HG03558 (cell line): ENCODE measurements around the gene CACNG5.

Source experiments
- ATAC-seq: cut with Tn5 transposase; IDR thresholded peaks from one replicate; pipeline ENCODE4 v1.9.1; 2021; ENCODE audit warnings: moderate number of reproducible peaks; ENCODE audit not compliant: unreplicated experiment; ENCODE audit errors: extremely low read depth

The CACNG5 gene

GRCh38 chr17:66819466-66819865, 15.5 kb upstream of the CACNG5 start:
- no peak for ATAC-seq

- no peak for ATAC-seq
Observed at GRCh38 chr17:66822009-66822408, 12.9 kb upstream of the CACNG5 start.

GRCh38 chr17:66826856-66827255, 8.1 kb upstream of the CACNG5 start:
- no peak for ATAC-seq

- no peak for ATAC-seq
Observed at GRCh38 chr17:66829386-66829864, 5.5 kb upstream of the CACNG5 start.

- no peak for ATAC-seq
Observed at GRCh38 chr17:66829883-66830282, 5.0 kb upstream of the CACNG5 start.

GRCh38 chr17:66830451-66830850, 4.5 kb upstream of the CACNG5 start:
- ATAC-seq: no peak

- ATAC-seq: no peak
Observed at GRCh38 chr17:66831383-66832210, 3.3 kb upstream of the CACNG5 start.

GRCh38 chr17:66833201-66833600, 1.7 kb upstream of the CACNG5 start:
- no peak for ATAC-seq

- no peak for ATAC-seq
Observed at GRCh38 chr17:66834426-66834918, 445 bp upstream of the CACNG5 start.

GRCh38 chr17:66835476-66835875, 559 bp downstream of the CACNG5 start:
- ATAC-seq: no peak

- ATAC-seq: no peak
Observed at GRCh38 chr17:66836063-66837005, 1.4 kb downstream of the CACNG5 start.

- no peak for ATAC-seq
Observed at GRCh38 chr17:66837226-66837625, 2.3 kb downstream of the CACNG5 start.

- ATAC-seq: no peak
Observed at GRCh38 chr17:66837885-66838665, 3.2 kb downstream of the CACNG5 start.

- ATAC-seq: no peak
Observed at GRCh38 chr17:66839616-66840015, 4.7 kb downstream of the CACNG5 start.

GRCh38 chr17:66840061-66840460, 5.1 kb downstream of the CACNG5 start:
- ATAC-seq: no peak

GRCh38 chr17:66841328-66841727, 6.4 kb downstream of the CACNG5 start:
- ATAC-seq: no peak

GRCh38 chr17:66841744-66842143, 6.8 kb downstream of the CACNG5 start:
- no peak for ATAC-seq

GRCh38 chr17:66842505-66842904, 7.6 kb downstream of the CACNG5 start:
- ATAC-seq: no peak

- no peak for ATAC-seq
Observed at GRCh38 chr17:66842959-66843358, 8.0 kb downstream of the CACNG5 start.

GRCh38 chr17:66843627-66844026, 8.7 kb downstream of the CACNG5 start:
- no peak for ATAC-seq
